Vagina (tissue), 2 donors: ENCODE results near the gene UFD1. TPM values are rescaled to one million over a fixed set of nuclear protein-coding genes. Genes with fewer than 3 reads are reported as not detected.

ENCODE experiments used
- DNase-seq, 2 donors: peaks; one replicate each; pipeline ENCODE4 v3.0.0-alpha.2; 2017; ENCODE audit errors: extremely low spot score in 2 of 2
- H3K27ac ChIP-seq: fragments of 200-600 bp; sonication (generic); one replicate; pipeline ENCODE4 v1.5.1; 2019
- H3K27me3 ChIP-seq: fragments of 200-600 bp; sonication (generic); one replicate; pipeline ENCODE4 v1.5.1; 2019
- H3K36me3 ChIP-seq, 2 donors: fragments of 200-600 bp; sonication (generic); one replicate each; pipeline ENCODE4 v1.5.1; 2017 to 2019
- H3K4me1 ChIP-seq: fragments of 200-600 bp; sonication (generic); one replicate; pipeline ENCODE4 v1.5.1; 2019
- H3K4me3 ChIP-seq, 2 donors: fragments of 200-600 bp; sonication (generic); 1 replicate in 1 of 2; 2 replicates in 1 of 2; pipeline ENCODE4 v1.5.1; 2016 to 2019
- H3K9me3 ChIP-seq: fragments of 200-600 bp; sonication (generic); one replicate; pipeline ENCODE4 v1.5.1; 2019
- CTCF ChIP-seq, 3 experiments: fragments of 450-650 bp in 2 of 3; fragments of 200-600 bp in 1 of 3; sonication (generic) in 1 of 3; IDR thresholded peaks; one replicate each; pipeline ENCODE4 v1.5.1; 2017 to 2019; ENCODE audit warnings: antibody characterized with exemption in 3 of 3, mild to moderate bottlenecking in 2 of 3, moderate library complexity in 2 of 3
- POLR2A ChIP-seq, 2 donors: fragments of 450-650 bp; IDR thresholded peaks; one replicate each; pipeline ENCODE4 v1.6.1; 2017; ENCODE audit warnings: antibody characterized with exemption in 2 of 2, mild to moderate bottlenecking in 2 of 2, moderate library complexity in 2 of 2
- POLR2AphosphoS5 ChIP-seq, 2 donors: sonication (generic); formaldehyde crosslinking; IDR thresholded peaks; one replicate each; pipeline ENCODE4 v1.9.0; 2017; ENCODE audit warnings: antibody characterized with exemption in 2 of 2, mild to moderate bottlenecking in 2 of 2, low read depth in 1 of 2; ENCODE audit not compliant: insufficient read depth in 1 of 2
- intact Hi-C: fragments of 100-400 bp; cut with DNase I; formaldehyde crosslinking; loops from one replicate; pipeline ENCODE4 v1.15.1; 2023
- total RNA-seq: library from RNA; depleted of rRNA; stranded (reverse); fragments of >200 nt; gene quantifications from one replicate; pipeline ENCODE4 v1.2.3, GENCODE V29; 2016

Gene UFD1
- total RNA-seq, 1 donor from 2014 or later = 66.8 TPM

- H3K27ac ChIP-seq = no peak overlapping the region
- TF ChIP-seq CTCF (IDR thresholded peaks at IDR 0.05) (no peak), POLR2AphosphoS5 (IDR thresholded peaks at IDR 0.05; ENCODE audit: insufficient read depth in 1 of 2, low read depth in 1 of 2) (no peak), POLR2A (IDR thresholded peaks at IDR 0.05) (no peak)
- DNase-seq = no peak
- intact Hi-C loops = no loop called here
- H3K36me3 ChIP-seq = no peaks in the 10 kb centered on the region
- no peaks in the 10 kb centered on the region for H3K4me1 ChIP-seq
- H3K27me3 ChIP-seq = no peaks in the 10 kb centered on the region
- H3K9me3 ChIP-seq = no peaks in the 10 kb centered on the region
- H3K4me3 ChIP-seq = no peak overlapping the region
These were observed 37.6 kb upstream of the UFD1 start for GRCh38 chr22:19516378-19517170.

DNA sequence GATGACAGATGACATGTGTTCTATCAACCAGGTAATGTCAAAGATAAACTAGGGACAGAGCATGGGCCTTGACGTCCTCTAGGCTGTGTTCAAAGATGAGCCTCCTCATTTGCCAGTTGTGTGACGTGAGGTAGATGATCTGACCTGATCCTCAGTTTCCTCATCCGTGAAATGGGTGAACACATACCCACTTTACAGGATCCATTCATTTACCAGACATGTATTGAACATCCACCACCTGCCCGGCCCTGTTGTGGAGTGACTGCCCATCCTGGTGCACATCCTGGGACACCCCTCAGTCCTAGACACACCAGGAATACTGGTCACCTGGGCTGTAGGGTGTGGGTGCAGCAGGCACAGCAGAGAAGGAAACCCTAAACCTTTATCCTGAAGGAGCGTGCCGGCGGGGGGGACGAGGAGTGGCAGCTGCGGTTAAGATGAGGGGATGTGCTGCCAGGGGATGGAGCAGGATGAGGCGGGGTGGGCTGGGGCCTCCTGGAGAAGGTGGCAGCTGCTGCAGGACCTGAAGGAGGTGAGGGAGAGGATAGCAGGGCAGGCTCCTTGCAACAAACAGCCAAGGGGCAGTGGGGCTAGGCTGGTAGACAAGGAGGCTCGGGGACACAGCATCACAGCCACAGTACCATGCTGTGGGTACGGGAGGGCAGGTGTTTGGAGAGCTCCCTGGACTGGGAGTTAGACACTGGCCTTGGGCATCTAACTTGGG, 36.8 kb upstream of the UFD1 start:
- H3K4me1 ChIP-seq = no peaks in the 10 kb centered on the region
- no peak overlapping the region for H3K27ac ChIP-seq
- H3K36me3 ChIP-seq = no peaks in the 10 kb centered on the region
- no peak overlapping the region for H3K4me3 ChIP-seq
- intact Hi-C loops = no loop called here
- DNase-seq = no peak
- no peak for TF ChIP-seq POLR2A (IDR thresholded peaks at IDR 0.05)
- TF ChIP-seq CTCF (IDR thresholded peaks at IDR 0.05) = no peak
- TF ChIP-seq POLR2AphosphoS5 (IDR thresholded peaks at IDR 0.05; ENCODE audit: insufficient read depth in 1 of 2, low read depth in 1 of 2) = no peak
- H3K27me3 ChIP-seq = no peaks in the 10 kb centered on the region
- no peaks in the 10 kb centered on the region for H3K9me3 ChIP-seq

DNA sequence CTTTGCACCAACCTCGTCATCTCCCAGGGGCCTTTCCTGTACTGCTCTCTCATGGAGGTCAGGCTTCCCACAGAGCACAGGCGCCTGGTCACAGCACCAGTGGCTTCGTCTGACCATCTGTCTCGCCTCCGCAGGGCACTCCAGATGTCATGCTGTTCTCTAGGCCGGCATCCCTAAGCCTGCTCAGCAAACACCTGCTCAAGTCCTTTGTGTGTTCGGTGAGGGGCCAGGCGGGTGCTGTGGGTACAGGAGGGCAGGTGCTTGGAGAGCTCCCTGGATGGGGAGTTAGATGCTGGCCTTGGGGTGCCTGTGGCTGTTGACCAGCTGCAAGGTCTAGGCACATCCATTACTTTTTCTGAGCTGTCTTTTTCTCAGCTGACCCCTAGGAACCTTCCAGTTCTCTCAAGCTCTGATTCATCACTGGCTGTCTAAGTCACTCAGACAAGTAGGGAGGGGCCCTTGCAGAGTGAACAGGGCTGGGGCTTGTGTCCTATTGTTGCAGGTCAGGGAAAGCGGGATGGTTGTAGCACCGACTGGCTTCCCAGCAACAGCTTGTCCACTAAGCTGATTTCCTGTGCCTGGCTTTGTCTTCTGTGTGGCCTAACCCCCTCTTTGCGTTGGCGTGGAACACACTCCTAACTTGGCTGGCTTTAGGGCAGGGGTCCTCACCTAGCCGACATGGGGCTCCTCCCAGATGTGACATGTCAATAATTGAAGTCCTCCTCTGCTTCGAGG, 36.0 kb upstream of the UFD1 start:
- H3K27me3 ChIP-seq = no peaks in the 10 kb centered on the region
- no peaks in the 10 kb centered on the region for H3K4me1 ChIP-seq
- DNase-seq = no peak
- TF ChIP-seq POLR2AphosphoS5 (IDR thresholded peaks at IDR 0.05; ENCODE audit: insufficient read depth in 1 of 2, low read depth in 1 of 2) (no peak), POLR2A (IDR thresholded peaks at IDR 0.05) (no peak), CTCF (IDR thresholded peaks at IDR 0.05) (no peak)
- H3K36me3 ChIP-seq = no peaks in the 10 kb centered on the region
- no peak overlapping the region for H3K27ac ChIP-seq
- intact Hi-C loops = no loop called here
- no peaks in the 10 kb centered on the region for H3K9me3 ChIP-seq
- no peak overlapping the region for H3K4me3 ChIP-seq

DNA sequence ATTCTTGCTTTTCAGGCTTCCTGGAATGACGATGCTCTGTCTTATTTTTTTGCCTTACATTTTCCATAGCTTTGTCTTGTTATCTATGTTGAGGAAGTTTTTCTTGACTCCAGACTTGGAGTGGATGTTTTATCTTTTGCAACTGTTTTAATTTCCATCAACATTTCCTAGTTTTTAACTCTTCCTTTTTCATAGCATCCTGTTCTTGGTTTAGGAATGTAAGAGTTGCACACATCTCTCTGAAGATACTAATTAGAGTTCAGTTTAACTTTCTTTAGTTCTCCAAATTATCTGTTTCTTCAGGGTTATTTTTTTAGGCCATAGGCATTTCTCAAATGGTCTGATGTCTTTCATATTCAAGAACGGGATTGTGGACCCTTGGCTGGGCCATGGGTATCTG, 34.8 kb upstream of the UFD1 start:
- intact Hi-C loops = no loop called here

More for the DNA sequence above, 34.8 kb upstream of the UFD1 start:
- no peak for DNase-seq
- H3K27me3 ChIP-seq = no peaks in the 10 kb centered on the region
- H3K36me3 ChIP-seq = no peaks in the 10 kb centered on the region
- H3K27ac ChIP-seq = no peak overlapping the region
- no peak for TF ChIP-seq POLR2AphosphoS5 (IDR thresholded peaks at IDR 0.05; ENCODE audit: insufficient read depth in 1 of 2, low read depth in 1 of 2)
- TF ChIP-seq CTCF (IDR thresholded peaks at IDR 0.05) = no peak
- TF ChIP-seq POLR2A (IDR thresholded peaks at IDR 0.05) = no peak
- H3K4me3 ChIP-seq = no peak overlapping the region
- H3K9me3 ChIP-seq = no peaks in the 10 kb centered on the region
- H3K4me1 ChIP-seq = no peaks in the 10 kb centered on the region
